Measurements from ENCODE around the gene NECTIN2. TPM values are rescaled to one million over a fixed set of nuclear protein-coding genes. Genes with fewer than 3 reads are reported as not detected.

NECTIN2 gene
- total and polyA plus RNA-seq, 4 donors: 49.4 to 77.5 (median 55.5) TPM

GRCh38 chr19:44874317-44874716 is 28.2 kb downstream of the NECTIN2 start:
- no peak overlapping the region for H3K4me3 ChIP-seq (ENCODE audit: low read depth in 1 of 3, low read length in 3 of 3)
- H3K9ac ChIP-seq (ENCODE audit: low read depth in 1 of 2, low read length in 2 of 2): no peak overlapping the region
- no peaks in the 10 kb centered on the region for H3K4me1 ChIP-seq (ENCODE audit: control insufficient read depth in 4 of 4, insufficient read depth in 4 of 4, low read length in 3 of 4)
- WGBS: 95% methylated on average over 16 of the region's 16 CpGs
- H3K36me3 ChIP-seq (ENCODE audit: control insufficient read depth in 4 of 4, insufficient read depth in 3 of 4, low read depth in 1 of 4, low read length in 3 of 4): peaks cover 19 to 70% (median 31%) of the 10 kb centered on the region in 4 donors
- H3K27me3 ChIP-seq (ENCODE audit: control insufficient read depth in 4 of 4, insufficient read depth in 4 of 4, low read length in 3 of 4): no peaks in the 10 kb centered on the region
- TF ChIP-seq RXRA (IDR thresholded peaks at IDR 0.05) (no peak), JUND (IDR thresholded peaks at IDR 0.05) (no peak), ATF3 (IDR thresholded peaks at IDR 0.05) (no peak), EGR1 (IDR thresholded peaks at IDR 0.05; ENCODE audit: low read depth in 2 of 2) (no peak), HNF4A (conservative IDR thresholded peaks at IDR 0.05) (no peak), HNF4G (IDR thresholded peaks at IDR 0.05) (no peak), CTCF (IDR thresholded peaks at IDR 0.05; ENCODE audit: low read depth, low read length, missing input control) (no peak), MAX (IDR thresholded peaks at IDR 0.05) (no peak), GABPA (IDR thresholded peaks at IDR 0.05 in 1 of 2, conservative IDR thresholded peaks at IDR 0.05 in 1 of 2) (no peak), FOXA2 (IDR thresholded peaks at IDR 0.05) (no peak), SP1 (IDR thresholded peaks at IDR 0.05) (no peak), YY1 (IDR thresholded peaks at IDR 0.05) (no peak), RAD21 (IDR thresholded peaks at IDR 0.05) (no peak), ZBTB33 (IDR thresholded peaks at IDR 0.05) (no peak), NR2F2 (IDR thresholded peaks at IDR 0.05) (no peak), TAF1 (conservative IDR thresholded peaks at IDR 0.05) (no peak), FOXA1 (IDR thresholded peaks at IDR 0.05) (no peak), REST (IDR thresholded peaks at IDR 0.05) (no peak)
- no peak for DNase-seq (ENCODE audit: low spot score)
- H3K27ac ChIP-seq (ENCODE audit: low read depth in 1 of 2, low read length in 2 of 2): no peak overlapping the region
- H3K9me3 ChIP-seq (ENCODE audit: control insufficient read depth in 4 of 4, low read length in 3 of 4): no peaks in the 10 kb centered on the region

Data from liver (tissue), 9 donors.